ENCODE data around the gene PEPD.

DNA sequence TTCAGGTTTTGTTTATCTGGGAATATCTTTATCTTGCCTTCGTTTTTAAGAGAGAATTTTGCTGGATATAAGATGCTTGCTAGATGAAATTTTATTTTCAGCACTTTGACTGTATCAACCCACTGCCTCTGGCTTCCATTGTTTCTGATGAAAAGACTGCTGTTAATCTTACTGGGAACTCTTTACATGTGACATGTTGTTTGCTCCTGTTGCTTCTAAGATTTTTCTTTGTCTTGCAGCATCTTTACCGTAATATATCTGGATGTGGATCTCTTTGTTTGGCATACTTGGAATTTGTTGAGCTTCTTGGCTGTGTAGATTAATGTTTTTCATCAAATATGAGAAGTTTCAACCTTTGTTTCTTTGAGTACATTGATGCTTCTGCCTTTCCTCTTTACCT, 166.1 kb downstream of the PEPD start:
- TF ChIP-seq, protein P1, sequence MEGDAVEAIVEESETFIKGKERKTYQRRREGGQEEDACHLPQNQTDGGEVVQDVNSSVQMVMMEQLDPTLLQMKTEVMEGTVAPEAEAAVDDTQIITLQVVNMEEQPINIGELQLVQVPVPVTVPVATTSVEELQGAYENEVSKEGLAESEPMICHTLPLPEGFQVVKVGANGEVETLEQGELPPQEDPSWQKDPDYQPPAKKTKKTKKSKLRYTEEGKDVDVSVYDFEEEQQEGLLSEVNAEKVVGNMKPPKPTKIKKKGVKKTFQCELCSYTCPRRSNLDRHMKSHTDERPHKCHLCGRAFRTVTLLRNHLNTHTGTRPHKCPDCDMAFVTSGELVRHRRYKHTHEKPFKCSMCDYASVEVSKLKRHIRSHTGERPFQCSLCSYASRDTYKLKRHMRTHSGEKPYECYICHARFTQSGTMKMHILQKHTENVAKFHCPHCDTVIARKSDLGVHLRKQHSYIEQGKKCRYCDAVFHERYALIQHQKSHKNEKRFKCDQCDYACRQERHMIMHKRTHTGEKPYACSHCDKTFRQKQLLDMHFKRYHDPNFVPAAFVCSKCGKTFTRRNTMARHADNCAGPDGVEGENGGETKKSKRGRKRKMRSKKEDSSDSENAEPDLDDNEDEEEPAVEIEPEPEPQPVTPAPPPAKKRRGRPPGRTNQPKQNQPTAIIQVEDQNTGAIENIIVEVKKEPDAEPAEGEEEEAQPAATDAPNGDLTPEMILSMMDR (IDR thresholded peaks at IDR 0.05) = no peak
- no peak for TF ChIP-seq POLR2A (IDR thresholded peaks at IDR 0.05)

Data from esophagus squamous epithelium (tissue), 4 donors.